GM19468 (cell line): Measurements from ENCODE around the gene OR2T29.
"Not testable (repeated sequence)": the region's sequence is repeated elsewhere in the genome, so short reads cannot be mapped to it uniquely, and the experiment has no call there.

ENCODE experiments used
- ATAC-seq: cut with Tn5 transposase; IDR thresholded peaks from one replicate; pipeline ENCODE4 v1.9.1; 2021; ENCODE audit warnings: mild to moderate bottlenecking, moderate library complexity, moderate number of reproducible peaks; ENCODE audit not compliant: unreplicated experiment; ENCODE audit errors: extremely low read depth

Gene OR2T29

DNA sequence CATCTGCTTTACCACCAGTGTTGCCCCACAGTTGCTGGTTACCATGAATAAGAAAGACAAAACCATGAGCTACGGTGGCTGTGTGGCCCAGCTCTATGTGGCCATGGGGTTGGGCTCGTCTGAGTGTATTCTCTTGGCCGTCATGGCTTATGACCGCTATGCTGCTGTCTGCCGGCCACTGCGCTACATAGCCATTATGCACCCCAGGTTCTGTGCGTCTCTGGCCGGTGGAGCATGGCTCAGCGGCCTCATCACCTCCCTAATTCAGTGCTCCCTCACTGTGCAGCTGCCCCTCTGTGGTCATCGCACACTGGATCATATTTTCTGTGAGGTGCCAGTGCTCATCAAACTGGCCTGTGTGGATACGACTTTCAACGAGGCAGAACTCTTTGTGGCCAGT is 40.7 kb downstream of the OR2T29 start:
- no peak for ATAC-seq

DNA sequence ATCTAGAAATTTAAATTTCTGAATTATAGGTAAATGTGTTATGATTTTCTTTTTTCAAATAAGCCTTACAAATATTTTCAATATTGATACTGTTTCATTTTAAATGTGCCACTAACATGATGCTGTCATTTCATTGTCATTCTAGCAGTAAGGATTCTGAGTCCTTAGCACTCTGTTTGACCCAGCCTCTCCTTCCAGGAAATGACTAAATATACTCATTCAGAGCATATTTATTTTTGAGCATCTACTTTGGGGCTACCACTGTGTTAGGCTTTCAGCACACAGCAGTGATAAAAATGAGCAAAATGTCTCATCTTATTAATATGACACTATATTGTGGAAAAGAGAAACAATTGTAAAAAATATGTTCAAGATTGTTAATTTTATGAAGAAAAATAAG is 52.4 kb downstream of the OR2T29 start:
- not testable (repeated sequence) for ATAC-seq

DNA sequence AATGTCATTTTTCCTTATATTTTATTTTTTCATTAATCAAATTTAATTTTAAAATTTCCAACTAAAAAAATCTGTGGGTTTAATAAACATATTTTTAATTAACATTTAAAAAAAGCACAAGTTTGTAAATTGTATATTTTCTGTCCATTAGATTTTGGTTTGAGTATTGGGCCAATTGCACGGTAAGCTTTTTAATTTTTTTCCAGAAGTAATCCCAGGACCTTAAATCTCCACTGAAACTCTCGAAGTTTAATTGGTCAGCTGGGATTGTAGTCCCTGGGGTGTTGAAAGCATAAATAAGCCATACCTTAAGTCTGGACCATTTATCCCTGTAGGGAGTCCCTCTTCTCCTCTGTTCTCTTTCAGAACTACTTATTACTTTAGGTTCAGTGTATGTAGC is 54.8 kb downstream of the OR2T29 start, which contains the start of gene OR2G6:
OR2G6 (plus strand) TSS at position 301 of the 400 bp plus-strand sequence. CDS start 13,574 bp downstream, outside the sequence.
- ATAC-seq, result not testable (repeated sequence)
